Stimulated activated CD4-positive, alpha-beta T cell treated with anti-CD3 and anti-CD28 coated beads, Interleukin-4, amount 100 ng/mL, for 48 hours (primary cell): Measurements from ENCODE around the gene LRRC2.
"Not testable (repeated sequence)": the region's sequence is repeated elsewhere in the genome, so short reads cannot be mapped to it uniquely, and the experiment has no call there.

Experiments
- DNase-seq, 2 donors: peaks; one replicate each; pipeline ENCODE4 v3.0.0-alpha.2; 2020; ENCODE audit warnings: low read depth in 2 of 2

The LRRC2 gene

GRCh38 chr3:46566040-46566641, at the start of gene LRRC2:
Gene LRRC2, minus strand, starts transcription at chr3:46566302. Its CDS starts 14,711 bp downstream, at chr3:46551591.
- DNase-seq, result no peak

GRCh38 chr3:46615050-46615775, 49.1 kb upstream of the LRRC2 start:
- DNase-seq, result no peak

GRCh38 chr3:46614431-46614830, 48.3 kb upstream of the LRRC2 start:
- DNase-seq, result no peak

GRCh38 chr3:46613313-46614005, 47.4 kb upstream of the LRRC2 start:
- no peak for DNase-seq

GRCh38 chr3:46612324-46612723, 46.2 kb upstream of the LRRC2 start, which contains the start of gene FAM240A:
Gene FAM240A, plus strand, starts transcription at chr3:46612525. Its CDS starts 159 bp downstream, at chr3:46612684.
- no peak for DNase-seq

- DNase-seq, result no peak
These were observed 44.0 kb upstream of the LRRC2 start for GRCh38 chr3:46609944-46610722.

GRCh38 chr3:46609212-46609721, 43.2 kb upstream of the LRRC2 start:
- DNase-seq, result no peak

GRCh38 chr3:46607603-46608028, 41.5 kb upstream of the LRRC2 start:
- no peak for DNase-seq

- no peak for DNase-seq
These were observed 38.0 kb upstream of the LRRC2 start for GRCh38 chr3:46604127-46604526.

GRCh38 chr3:46603446-46604046, 37.4 kb upstream of the LRRC2 start:
- no peak for DNase-seq

- no peak for DNase-seq
These were observed 33.5 kb upstream of the LRRC2 start for GRCh38 chr3:46599590-46599989.

GRCh38 chr3:46595819-46596314, 29.8 kb upstream of the LRRC2 start:
- no peak for DNase-seq

- DNase-seq, result no peak
These were observed 28.6 kb upstream of the LRRC2 start for GRCh38 chr3:46594723-46595122.

GRCh38 chr3:46593979-46594378, 27.9 kb upstream of the LRRC2 start:
- no peak for DNase-seq

- DNase-seq, result no peak
These were observed 27.3 kb upstream of the LRRC2 start for GRCh38 chr3:46593274-46593862.

GRCh38 chr3:46587268-46587667, 21.2 kb upstream of the LRRC2 start:
- not testable (repeated sequence) for DNase-seq

GRCh38 chr3:46586738-46587246, 20.7 kb upstream of the LRRC2 start:
- no peak for DNase-seq

- no peak for DNase-seq
These were observed 19.9 kb upstream of the LRRC2 start for GRCh38 chr3:46585799-46586693.
